Upper lobe of right lung (tissue), 1 donor: Measurements from ENCODE around the gene GLCCI1. TPM values are rescaled to one million over a fixed set of nuclear protein-coding genes. Genes with fewer than 3 reads are reported as not detected.

Experiments
- ATAC-seq: fragments of 200-7000 bp; cut with Tn5 transposase; one replicate; pipeline ENCODE4 v1.9.1; 2020; ENCODE audit warnings: mild to moderate bottlenecking, moderate library complexity
- DNase-seq: peaks from one replicate; pipeline ENCODE4 v3.0.0-alpha.2; 2020
- H3K27ac ChIP-seq: fragments of 200-600 bp; one replicate; pipeline ENCODE4 v1.8.0; 2022
- H3K27me3 ChIP-seq: fragments of 200-600 bp; one replicate; pipeline ENCODE4 v1.8.0; 2022; ENCODE audit warnings: mild to moderate bottlenecking
- H3K36me3 ChIP-seq: fragments of 200-600 bp; one replicate; pipeline ENCODE4 v1.8.0; 2022
- H3K4me1 ChIP-seq: fragments of 200-600 bp; one replicate; pipeline ENCODE4 v1.8.0; 2022
- H3K4me3 ChIP-seq: fragments of 200-600 bp; one replicate; pipeline ENCODE4 v1.8.0; 2022; ENCODE audit warnings: mild to moderate bottlenecking
- H3K9me3 ChIP-seq: fragments of 200-600 bp; one replicate; pipeline ENCODE4 v1.8.0; 2022
- CTCF ChIP-seq: fragments of 200-600 bp; IDR thresholded peaks from one replicate; pipeline ENCODE4 v1.8.0; 2022; ENCODE audit warnings: antibody characterized with exemption
- intact Hi-C: fragments of 100-400 bp; cut with DNase I; formaldehyde crosslinking; loops from one replicate; pipeline ENCODE4 v1.11.0; 2022
- total RNA-seq: library from RNA; stranded (reverse); fragmentation: NEBNext Ultra II Directional; extraction: Animal tissue kit (Norgen Biotek cat#: 25700); gene quantifications from one replicate; pipeline ENCODE4 v1.2.1, GENCODE V29; 2021
- donor health status: DM: no; HTN: yes; CAD: no; lungs with severe emphysema.

GLCCI1 gene
- total RNA-seq, 1 donor from 2014 or later = 45.1 TPM

- Histone ChIP-seq H3K36me3 (peaks cover 19% of the 10 kb centered on the region), H3K27ac (no peak overlapping the region), H3K4me1 (no peaks in the 10 kb centered on the region), H3K4me3 (no peak overlapping the region), H3K27me3 (no peaks in the 10 kb centered on the region), H3K9me3 (no peaks in the 10 kb centered on the region)
- DNase-seq (no peak), ATAC-seq (no peak)
- TF ChIP-seq CTCF = no peak
- intact Hi-C loops = no loop called here
Measured at GRCh38 chr7:8051998-8052397, 83.4 kb downstream of the GLCCI1 start.

- no peak for TF ChIP-seq CTCF
- Histone ChIP-seq H3K27ac (no peak overlapping the region), H3K4me3 (no peak overlapping the region), H3K4me1 (no peaks in the 10 kb centered on the region), H3K27me3 (no peaks in the 10 kb centered on the region), H3K36me3 (peaks cover 26% of the 10 kb centered on the region), H3K9me3 (no peaks in the 10 kb centered on the region)
- intact Hi-C loops = no loop called here
- no peak for DNase-seq
- no peak for ATAC-seq
Measured at GRCh38 chr7:8052824-8053223, 84.2 kb downstream of the GLCCI1 start.

GRCh38 chr7:8056439-8056838 is 87.8 kb downstream of the GLCCI1 start:
- Histone ChIP-seq H3K4me3 (no peak overlapping the region), H3K4me1 (no peaks in the 10 kb centered on the region), H3K36me3 (peaks cover 36% of the 10 kb centered on the region), H3K9me3 (no peaks in the 10 kb centered on the region), H3K27me3 (no peaks in the 10 kb centered on the region), H3K27ac (no peak overlapping the region)
- TF ChIP-seq CTCF = no peak
- intact Hi-C loops = no loop called here
- DNase-seq (no peak), ATAC-seq (no peak)

GRCh38 chr7:8057566-8057965 is 89.0 kb downstream of the GLCCI1 start:
- H3K9me3 ChIP-seq = no peaks in the 10 kb centered on the region
- H3K27ac ChIP-seq = no peak overlapping the region
- H3K27me3 ChIP-seq = no peaks in the 10 kb centered on the region
- DNase-seq (no peak), ATAC-seq (no peak)
- H3K36me3 ChIP-seq = peaks cover 36% of the 10 kb centered on the region
- TF ChIP-seq CTCF = no peak
- intact Hi-C loops = no loop called here
- H3K4me3 ChIP-seq = no peak overlapping the region
- no peaks in the 10 kb centered on the region for H3K4me1 ChIP-seq

GRCh38 chr7:8058322-8058721 is 89.7 kb downstream of the GLCCI1 start:
- DNase-seq = no peak
- H3K27me3 ChIP-seq = no peaks in the 10 kb centered on the region
- intact Hi-C loops = no loop called here
- no peaks in the 10 kb centered on the region for H3K4me1 ChIP-seq
- H3K27ac ChIP-seq = no peak overlapping the region
- peaks cover 36% of the 10 kb centered on the region for H3K36me3 ChIP-seq
- no peak overlapping the region for H3K4me3 ChIP-seq
- no peak for TF ChIP-seq CTCF
- no peak for ATAC-seq
- no peaks in the 10 kb centered on the region for H3K9me3 ChIP-seq

- TF ChIP-seq CTCF = no peak
- no peaks in the 10 kb centered on the region for H3K9me3 ChIP-seq
- no peaks in the 10 kb centered on the region for H3K27me3 ChIP-seq
- DNase-seq (no peak), ATAC-seq (no peak)
- peaks cover 36% of the 10 kb centered on the region for H3K36me3 ChIP-seq
- intact Hi-C loops = no loop called here
- no peak overlapping the region for H3K27ac ChIP-seq
- H3K4me1 ChIP-seq = no peaks in the 10 kb centered on the region
- H3K4me3 ChIP-seq = no peak overlapping the region
Measured at GRCh38 chr7:8058852-8059251, 90.3 kb downstream of the GLCCI1 start.
